ENCODE measurements around the gene EPYC.
"Not testable (repeated sequence)": the region's sequence is repeated elsewhere in the genome, so short reads cannot be mapped to it uniquely, and the experiment has no call there.

Gene EPYC

GRCh38 chr12:90989686-90990111 is 15.1 kb downstream of the EPYC start:
- no peak for DNase-seq

GRCh38 chr12:90987520-90987919 is 17.3 kb downstream of the EPYC start:
- DNase-seq: no peak

DNA sequence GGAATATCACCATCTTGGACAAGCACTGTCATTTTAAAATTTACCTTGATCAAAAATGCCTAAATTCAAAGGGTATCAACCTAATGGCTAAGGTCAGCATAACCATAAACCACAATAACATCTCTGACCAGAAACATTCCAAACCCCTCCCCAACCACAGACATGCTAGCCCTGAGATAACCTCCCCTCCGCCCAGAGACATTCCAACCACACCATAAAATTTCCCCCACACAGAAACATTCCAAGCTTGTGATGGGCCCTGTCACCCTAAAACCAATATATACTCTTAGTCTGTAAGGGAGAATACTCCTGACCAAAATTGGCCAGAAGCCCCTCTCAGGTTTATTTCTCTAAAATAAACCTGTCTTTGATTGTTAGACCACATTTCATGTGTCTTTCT is 17.7 kb downstream of the EPYC start:
- DNase-seq: no peak

DNA sequence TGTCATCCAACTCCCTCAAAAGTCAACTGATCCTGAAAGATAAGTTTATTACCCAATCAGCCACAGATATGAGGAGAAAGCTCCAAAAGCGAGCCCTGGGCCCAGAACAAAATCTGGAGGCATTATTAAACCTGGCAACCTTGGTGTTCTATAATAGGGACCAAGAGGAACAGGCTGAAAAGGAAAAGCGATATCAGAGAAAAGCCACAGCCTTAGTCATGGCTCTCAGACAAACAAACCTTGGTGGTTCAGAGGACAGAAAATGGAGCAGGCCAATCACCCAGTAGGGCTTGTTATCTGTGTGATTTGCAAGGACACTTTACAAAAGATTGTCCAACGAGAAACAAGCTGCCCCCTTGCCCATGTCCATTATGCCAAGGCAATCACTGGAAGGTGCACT is 19.4 kb downstream of the EPYC start:
- DNase-seq: not testable (repeated sequence)

- no peak for DNase-seq
Measured at GRCh38 chr12:90984114-90984513, 20.7 kb downstream of the EPYC start.

- DNase-seq: no peak
Measured at GRCh38 chr12:90982170-90982569, 22.6 kb downstream of the EPYC start.

DNA sequence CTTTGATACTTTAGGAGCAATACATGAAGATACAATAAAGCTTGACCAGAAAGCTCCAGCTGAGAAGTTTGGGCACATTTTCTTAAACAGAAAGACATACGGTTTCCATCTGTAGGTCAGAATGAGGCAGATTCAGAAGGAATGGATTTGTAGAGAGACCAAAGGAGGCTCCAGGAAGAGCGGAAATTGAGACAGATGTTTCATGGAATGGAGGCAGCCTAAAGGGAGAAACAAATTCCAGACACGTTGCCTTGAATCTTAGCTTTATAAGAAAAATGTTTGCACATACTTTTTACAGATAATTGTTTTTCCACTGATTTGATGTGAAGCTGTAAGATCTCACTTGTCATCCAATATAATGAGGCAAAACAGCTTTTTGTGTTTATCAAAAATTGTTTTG is 24.8 kb downstream of the EPYC start:
- no peak for DNase-seq

GRCh38 chr12:90979019-90979418 is 25.8 kb downstream of the EPYC start:
- no peak for DNase-seq

DNA sequence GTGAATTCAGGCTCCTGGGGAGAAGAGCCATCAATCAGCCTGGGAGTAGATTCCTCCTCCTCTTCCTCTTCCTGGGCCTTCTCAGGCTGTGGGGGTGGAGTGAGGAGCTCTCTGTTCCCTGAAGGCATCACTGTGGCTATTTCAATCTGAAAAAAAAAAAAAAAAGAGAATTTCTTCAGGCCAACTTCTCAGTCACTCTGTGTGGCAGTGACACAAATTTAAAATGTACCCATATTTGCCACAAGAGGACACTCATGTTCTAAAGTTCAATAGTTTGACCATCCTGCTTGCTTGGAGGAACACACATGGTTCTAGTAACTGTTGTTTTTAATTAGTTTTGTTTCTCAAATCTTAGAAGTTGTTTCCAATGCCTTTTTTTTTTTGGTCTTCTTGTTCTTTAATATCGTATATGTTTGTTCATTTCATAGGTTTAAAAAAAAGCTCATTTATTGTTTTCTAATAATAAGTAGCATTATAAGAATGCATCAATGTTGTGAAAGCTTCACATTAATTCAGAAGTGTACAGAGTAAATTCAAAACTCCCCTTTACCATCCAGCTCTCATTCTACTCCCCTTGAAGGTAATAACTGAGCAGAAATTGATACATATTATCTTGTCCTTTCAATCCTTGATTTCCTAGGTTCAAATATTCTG is 26.5 kb downstream of the EPYC start:
- DNase-seq: no peak

GRCh38 chr12:90977224-90977623 is 27.5 kb downstream of the EPYC start:
- DNase-seq: no peak

DNA sequence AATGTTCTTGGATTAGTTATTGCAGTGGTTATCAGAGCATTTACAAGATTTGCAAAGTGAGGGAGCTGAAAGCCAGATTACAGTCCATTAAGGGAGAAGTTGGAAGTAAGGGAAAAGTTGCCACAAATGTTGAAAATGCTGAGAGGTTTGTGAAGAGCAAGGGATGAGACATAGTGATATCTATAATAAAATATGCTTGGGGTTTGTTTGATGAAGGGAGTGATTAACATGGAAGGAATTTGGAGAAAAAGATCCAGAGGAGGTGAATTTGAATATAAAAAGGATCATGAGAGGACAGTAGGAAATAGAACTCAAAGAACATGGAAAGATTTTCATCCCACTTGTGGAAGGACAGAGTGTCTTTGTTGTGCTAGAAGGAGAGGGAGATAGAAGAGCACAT is 30.5 kb downstream of the EPYC start:
- DNase-seq: no peak

DNA sequence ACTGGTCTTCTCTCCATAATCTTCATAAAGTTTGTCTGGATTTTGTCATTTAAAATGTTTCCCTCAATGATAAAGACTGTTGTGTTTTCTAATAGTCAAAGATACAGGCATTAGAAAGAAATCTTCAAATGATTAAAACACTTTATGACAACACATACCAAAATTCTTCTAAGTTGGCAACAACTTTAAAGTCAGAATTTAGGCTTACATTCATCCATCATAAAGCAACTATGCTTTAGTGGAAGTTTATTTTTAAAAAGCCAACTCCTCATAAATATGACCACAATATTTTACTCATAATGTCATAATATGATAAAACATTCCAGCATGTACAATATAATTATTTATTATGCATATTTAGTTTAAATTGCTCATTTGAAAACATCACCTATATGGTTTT is 32.5 kb downstream of the EPYC start:
- DNase-seq: no peak

DNA sequence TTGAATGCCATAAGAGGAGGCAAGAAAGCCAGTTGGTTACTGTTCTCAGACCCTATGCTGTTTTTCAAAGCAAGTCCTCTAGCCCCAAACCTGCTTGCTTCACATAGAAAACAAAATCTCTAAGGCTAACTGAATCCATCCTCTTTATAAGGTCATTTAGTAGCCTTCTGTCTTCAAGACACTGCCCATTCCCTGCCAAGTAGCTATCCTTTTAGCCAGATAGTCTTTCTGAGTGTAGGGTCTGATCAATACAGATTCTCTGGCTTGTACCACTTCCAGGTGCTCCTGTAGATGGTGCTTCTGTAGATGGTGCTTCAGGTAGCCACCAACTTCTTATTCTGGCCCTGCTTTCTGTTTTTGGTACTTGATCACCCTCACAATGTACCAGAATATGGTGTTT is 33.9 kb downstream of the EPYC start:
- no peak for DNase-seq

DNA sequence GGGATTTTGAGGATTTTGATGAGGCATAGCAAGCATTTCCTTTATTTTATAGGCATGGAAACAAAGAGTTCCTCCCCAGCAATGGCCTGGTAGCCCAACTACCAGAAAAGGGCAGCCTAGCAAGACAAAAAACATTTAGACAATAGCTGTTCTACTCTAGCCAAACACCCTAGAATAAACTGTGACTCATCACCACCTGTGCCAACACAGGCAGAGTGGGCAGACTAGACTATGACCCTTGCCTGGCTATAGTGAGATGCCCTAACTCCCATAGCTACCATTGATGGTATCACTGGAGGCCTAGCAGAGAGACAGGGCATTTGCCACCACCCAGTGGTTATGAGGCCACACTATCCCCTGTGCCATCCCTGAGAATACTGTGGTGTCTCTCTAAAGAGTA is 34.3 kb downstream of the EPYC start:
- no peak for DNase-seq

- DNase-seq: no peak
Measured at GRCh38 chr12:90969851-90970250, 34.9 kb downstream of the EPYC start.

GRCh38 chr12:90969346-90969745 is 35.4 kb downstream of the EPYC start:
- no peak for DNase-seq

DNA sequence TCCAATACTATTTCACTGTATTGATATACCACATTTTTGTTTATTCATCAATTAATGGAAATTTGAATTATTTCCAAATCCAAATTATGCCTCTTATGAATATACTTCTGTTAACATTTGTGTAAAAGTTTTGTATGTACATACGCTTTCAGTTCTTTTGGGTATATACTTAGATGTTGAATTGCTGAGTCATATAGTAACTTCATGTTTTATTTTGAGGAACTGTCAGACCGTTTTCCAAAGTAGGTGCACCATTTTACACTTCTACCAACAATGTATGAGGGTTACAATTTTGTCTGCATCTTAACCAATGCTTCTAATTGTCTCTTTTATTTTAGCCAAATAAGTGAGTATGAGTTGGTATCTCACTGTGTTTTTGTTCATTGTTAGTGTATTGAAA is 39.6 kb downstream of the EPYC start:
- DNase-seq: no peak

GRCh38 chr12:90964616-90965015 is 40.2 kb downstream of the EPYC start:
- no peak for DNase-seq

GRCh38 chr12:90963946-90964345 is 40.8 kb downstream of the EPYC start:
- no peak for DNase-seq

- no peak for DNase-seq
Measured at GRCh38 chr12:90961154-90961553, 43.6 kb downstream of the EPYC start.

DNA sequence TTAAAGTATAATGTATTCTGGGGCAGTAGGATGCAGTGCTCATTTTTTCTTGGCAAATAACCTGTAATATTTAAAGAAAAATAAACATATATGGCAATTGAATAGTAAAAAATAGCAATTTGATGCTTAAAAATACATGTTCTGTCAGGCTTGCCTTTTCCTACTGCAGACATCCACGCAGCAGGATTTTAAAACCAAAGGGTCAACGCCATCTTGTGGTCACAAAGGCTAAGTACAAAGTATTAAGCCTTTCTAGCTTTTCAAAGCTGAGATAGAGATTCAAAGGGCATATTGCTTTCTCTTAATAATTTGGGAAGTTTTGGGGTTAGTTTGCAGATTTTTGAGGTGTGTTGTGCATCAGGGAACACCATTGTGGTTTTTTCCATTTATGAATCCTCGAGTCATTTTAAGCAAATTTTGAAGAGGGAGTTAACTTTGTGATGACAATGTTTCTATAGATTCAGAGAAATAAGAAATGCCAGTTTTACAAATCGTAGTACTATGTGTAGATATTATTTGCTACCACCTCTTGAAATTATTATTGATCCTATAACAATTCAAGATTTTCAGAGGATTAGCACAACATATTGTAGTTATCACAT is 45.1 kb downstream of the EPYC start:
- DNase-seq: no peak

- no peak for DNase-seq
Measured at GRCh38 chr12:90959032-90959431, 45.7 kb downstream of the EPYC start.

GRCh38 chr12:90958347-90958746 is 46.4 kb downstream of the EPYC start:
- DNase-seq: no peak

DNA sequence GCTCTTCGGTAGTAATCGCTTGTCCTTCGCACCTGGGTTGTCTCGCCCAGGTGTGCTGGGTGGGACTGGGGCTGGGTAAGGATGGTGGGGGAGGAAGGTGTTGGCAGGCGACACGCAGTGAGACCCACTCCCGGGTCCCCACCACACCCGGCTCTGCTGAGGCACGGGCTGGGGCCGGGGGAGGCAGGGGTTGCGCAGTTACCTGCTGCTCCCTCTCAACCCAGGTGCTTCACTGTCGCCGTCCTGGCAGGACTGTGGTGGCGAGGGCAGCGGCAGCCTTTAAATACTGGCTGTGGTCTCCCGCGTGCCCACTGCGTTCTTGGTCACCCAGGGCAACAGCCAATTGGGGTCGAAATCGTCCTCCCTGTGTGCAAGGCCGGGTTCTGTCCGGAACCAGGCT is 49.9 kb downstream of the EPYC start, which contains the start of gene CCER1:
Gene CCER1, minus strand, starts transcription at position 256 of the 400 bp plus-strand sequence. CDS start 434 bp downstream, outside the sequence.
- no peak for DNase-seq

DNA sequence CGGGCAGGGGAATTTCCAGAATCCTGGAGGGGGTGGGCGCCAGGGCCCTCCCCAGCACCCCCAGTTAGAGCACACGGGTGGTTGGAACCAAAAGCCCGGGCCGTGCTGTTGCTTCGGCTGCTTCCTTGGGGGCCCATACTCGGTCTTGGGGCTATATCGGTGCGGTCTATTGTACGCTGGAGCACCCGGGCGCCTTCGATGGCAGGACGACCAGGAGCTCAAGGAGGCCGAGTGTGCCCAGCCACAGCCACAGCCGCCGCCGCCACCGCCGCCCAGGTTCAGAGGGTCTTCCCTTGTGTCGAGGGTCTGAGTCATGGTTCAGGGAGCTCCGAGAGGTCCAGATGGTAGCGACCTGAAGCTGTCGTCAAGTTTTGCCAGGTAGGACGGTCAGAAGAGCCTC is 50.3 kb downstream of the EPYC start:
- DNase-seq: no peak
